ENCODE results near the gene ITPK1.

ITPK1 gene

GRCh38 chr14:92973261-92973797 lies 142.4 kb downstream of the ITPK1 start:
- DNase-seq (peak; percentile 27 to 39), ATAC-seq (no peak)
- Mint-ChIP-seq H3K27me3 (no peaks in the 10 kb centered on the region), H3K27ac (no peak overlapping the region), H3K4me1 (peaks cover 19% of the 10 kb centered on the region), H3K9me3 (peaks cover 24 to 35% of the 10 kb centered on the region in 2 donors), H3K4me3 (no peak overlapping the region)

- no peaks in the 10 kb centered on the region for H3K27me3 Mint-ChIP-seq
- H3K27ac Mint-ChIP-seq = peak overlapping the region in 1 of 2 donors; percentile 65
- H3K4me3 Mint-ChIP-seq = no peak overlapping the region
Measured at GRCh38 chr14:92971601-92972180, 144.0 kb downstream of the ITPK1 start.

GRCh38 chr14:92970271-92970670 lies 145.5 kb downstream of the ITPK1 start:
- H3K27ac Mint-ChIP-seq = peak overlapping the region in 1 of 2 donors; percentile 19
- no peaks in the 10 kb centered on the region for H3K27me3 Mint-ChIP-seq
- no peak overlapping the region for H3K4me3 Mint-ChIP-seq
- H3K9me3 Mint-ChIP-seq = peaks cover 5% of the 10 kb centered on the region in 2 donors
- ATAC-seq (no peak), DNase-seq (no peak)
- peaks cover 22% of the 10 kb centered on the region for H3K4me1 Mint-ChIP-seq

More at GRCh38 chr14:92971601-92972180, 144.0 kb downstream of the ITPK1 start:
- peaks cover 19% of the 10 kb centered on the region for H3K4me1 Mint-ChIP-seq
- no peak for ATAC-seq
- DNase-seq = no peak
- H3K9me3 Mint-ChIP-seq = peaks cover 14 to 19% of the 10 kb centered on the region in 2 donors

GRCh38 chr14:92969871-92970270 lies 145.9 kb downstream of the ITPK1 start:
- no peak overlapping the region for H3K27ac Mint-ChIP-seq
- no peak for DNase-seq
- H3K27me3 Mint-ChIP-seq = no peaks in the 10 kb centered on the region
- H3K4me1 Mint-ChIP-seq = peaks cover 26% of the 10 kb centered on the region
- H3K9me3 Mint-ChIP-seq = peaks cover under 1 to 5% of the 10 kb centered on the region in 2 donors
- no peak overlapping the region for H3K4me3 Mint-ChIP-seq
- ATAC-seq = no peak

GRCh38 chr14:92969430-92969829 lies 146.3 kb downstream of the ITPK1 start:
- Mint-ChIP-seq H3K4me1 (peaks cover 28% of the 10 kb centered on the region), H3K9me3 (peaks cover 0 to 5% of the 10 kb centered on the region in 2 donors), H3K4me3 (no peak overlapping the region), H3K27ac (no peak overlapping the region), H3K27me3 (no peaks in the 10 kb centered on the region)
- ATAC-seq (no peak), DNase-seq (no peak)

- Mint-ChIP-seq H3K27ac (no peak overlapping the region), H3K4me3 (no peak overlapping the region)
- no peak for ATAC-seq
Measured at GRCh38 chr14:92968291-92969020, 147.3 kb downstream of the ITPK1 start.

GRCh38 chr14:92967346-92967926 lies 148.3 kb downstream of the ITPK1 start:
- peaks cover 28% of the 10 kb centered on the region for H3K4me1 Mint-ChIP-seq
- H3K9me3 Mint-ChIP-seq = peaks cover 0 to 5% of the 10 kb centered on the region in 2 donors
- no peak for DNase-seq
- ATAC-seq = no peak
- no peaks in the 10 kb centered on the region for H3K27me3 Mint-ChIP-seq
- H3K27ac Mint-ChIP-seq = peak overlapping the region in 1 of 2 donors; percentile 42
- no peak overlapping the region for H3K4me3 Mint-ChIP-seq

More at GRCh38 chr14:92968291-92969020, 147.3 kb downstream of the ITPK1 start:
- Mint-ChIP-seq H3K9me3 (peaks cover 0 to 5% of the 10 kb centered on the region in 2 donors), H3K4me1 (peaks cover 28% of the 10 kb centered on the region), H3K27me3 (no peaks in the 10 kb centered on the region)
- no peak for DNase-seq

- no peaks in the 10 kb centered on the region for H3K27me3 Mint-ChIP-seq
- H3K9me3 Mint-ChIP-seq = peaks cover 0 to 5% of the 10 kb centered on the region in 2 donors
- DNase-seq (no peak), ATAC-seq (no peak)
- peak overlapping the region in 1 of 2 donors; percentile 33 for H3K27ac Mint-ChIP-seq
- peaks cover 14% of the 10 kb centered on the region for H3K4me1 Mint-ChIP-seq
- H3K4me3 Mint-ChIP-seq = no peak overlapping the region
Measured at GRCh38 chr14:92965281-92965680, 150.4 kb downstream of the ITPK1 start.

- peaks cover 14% of the 10 kb centered on the region for H3K4me1 Mint-ChIP-seq
- DNase-seq (no peak), ATAC-seq (no peak)
- H3K9me3 Mint-ChIP-seq = peaks cover 0 to 5% of the 10 kb centered on the region in 2 donors
- peak overlapping the region; percentile 43 to 91 for H3K27ac Mint-ChIP-seq
- H3K27me3 Mint-ChIP-seq = no peaks in the 10 kb centered on the region
- H3K4me3 Mint-ChIP-seq = no peak overlapping the region
Measured at GRCh38 chr14:92964124-92965109, 151.3 kb downstream of the ITPK1 start.

- no peak for DNase-seq
- Mint-ChIP-seq H3K27ac (peak overlapping the region; percentile 21 to 91), H3K4me3 (no peak overlapping the region), H3K9me3 (peaks cover 0 to 5% of the 10 kb centered on the region in 2 donors), H3K4me1 (peaks cover 9% of the 10 kb centered on the region), H3K27me3 (no peaks in the 10 kb centered on the region)
- ATAC-seq = no peak
Measured at GRCh38 chr14:92963301-92964123, 152.2 kb downstream of the ITPK1 start.

- H3K27me3 Mint-ChIP-seq = no peaks in the 10 kb centered on the region
- peaks cover 0 to 4% of the 10 kb centered on the region in 2 donors for H3K9me3 Mint-ChIP-seq
- H3K4me1 Mint-ChIP-seq = peaks cover 9% of the 10 kb centered on the region
- DNase-seq = no peak
- no peak for ATAC-seq
- peak overlapping the region in 1 of 2 donors; percentile 76 for H3K27ac Mint-ChIP-seq
- no peak overlapping the region for H3K4me3 Mint-ChIP-seq
Measured at GRCh38 chr14:92962831-92963095, 153.0 kb downstream of the ITPK1 start.

- Mint-ChIP-seq H3K4me1 (peaks cover 9% of the 10 kb centered on the region), H3K27me3 (no peaks in the 10 kb centered on the region), H3K9me3 (no peaks in the 10 kb centered on the region), H3K4me3 (no peak overlapping the region), H3K27ac (peak overlapping the region in 1 of 2 donors; percentile 78)
- no peak for DNase-seq
- ATAC-seq = no peak
Measured at GRCh38 chr14:92962031-92962830, 153.5 kb downstream of the ITPK1 start.

GRCh38 chr14:92961567-92961855 lies 154.2 kb downstream of the ITPK1 start:
- Mint-ChIP-seq H3K4me1 (peaks cover 9% of the 10 kb centered on the region), H3K27me3 (no peaks in the 10 kb centered on the region), H3K4me3 (no peak overlapping the region), H3K9me3 (no peaks in the 10 kb centered on the region), H3K27ac (peak overlapping the region in 1 of 2 donors; percentile 78)
- no peak for ATAC-seq
- no peak for DNase-seq

Data from stimulated activated naive CD8-positive, alpha-beta T cell treated with anti-CD3 and anti-CD28 coated beads, Interleukin-15, amount 100 ng/mL, for 72 hours (primary cell).